Activated CD4-positive, alpha-beta memory T cell treated with anti-CD3 and anti-CD28 coated beads for 36 hours (primary cell): Measurements from ENCODE around the gene ASTN2. TPM values are rescaled to one million over a fixed set of nuclear protein-coding genes. Genes with fewer than 3 reads are reported as not detected.

ENCODE experiments used
- CTCF ChIA-PET: fragments of 350-600 bp; sonication (Branson Sonifier 250); formaldehyde crosslinking; loops from one replicate; lab custom pipeline; 2021; ENCODE audit warnings: antibody characterized with exemption, inconsistent platforms; lab: Charles Lee
- POLR2A ChIA-PET: fragments of 350-600 bp; sonication (Branson Sonifier 250); formaldehyde crosslinking; loops from one replicate; lab custom pipeline; 2021; ENCODE audit warnings: antibody characterized with exemption; lab: Charles Lee
- DNase-seq: peaks from one replicate; pipeline ENCODE4 v3.0.0-alpha.2; 2020
- H3K27ac Mint-ChIP-seq: one replicate; pipeline ENCODE4 v1.8.0; 2021; ENCODE audit warnings: mixed read lengths
- H3K27me3 Mint-ChIP-seq: one replicate; pipeline ENCODE4 v1.8.0; 2021; ENCODE audit warnings: mixed read lengths
- H3K36me3 Mint-ChIP-seq: one replicate; pipeline ENCODE4 v1.8.0; 2021; ENCODE audit warnings: mixed read lengths
- H3K4me1 Mint-ChIP-seq: one replicate; pipeline ENCODE4 v1.8.0; 2021; ENCODE audit warnings: low read depth, mixed read lengths
- H3K4me3 Mint-ChIP-seq: one replicate; pipeline ENCODE4 v1.8.0; 2021; ENCODE audit warnings: mild to moderate bottlenecking, mixed read lengths
- H3K9me3 Mint-ChIP-seq: one replicate; pipeline ENCODE4 v1.8.0; 2021; ENCODE audit warnings: mixed read lengths
- intact Hi-C: fragments of 100-400 bp; cut with micrococcal nuclease; formaldehyde crosslinking; loops from one replicate; pipeline ENCODE4 v1.15.1; 2023
- total RNA-seq, 2 experiments: library from RNA; stranded (reverse); gene quantifications; one replicate each; pipeline ENCODE4 v1.2.3, GENCODE V29; 2021

ASTN2 gene
- total RNA-seq, 2 experiments from 2014 or later, result 3.3 to 3.4 TPM

DNA sequence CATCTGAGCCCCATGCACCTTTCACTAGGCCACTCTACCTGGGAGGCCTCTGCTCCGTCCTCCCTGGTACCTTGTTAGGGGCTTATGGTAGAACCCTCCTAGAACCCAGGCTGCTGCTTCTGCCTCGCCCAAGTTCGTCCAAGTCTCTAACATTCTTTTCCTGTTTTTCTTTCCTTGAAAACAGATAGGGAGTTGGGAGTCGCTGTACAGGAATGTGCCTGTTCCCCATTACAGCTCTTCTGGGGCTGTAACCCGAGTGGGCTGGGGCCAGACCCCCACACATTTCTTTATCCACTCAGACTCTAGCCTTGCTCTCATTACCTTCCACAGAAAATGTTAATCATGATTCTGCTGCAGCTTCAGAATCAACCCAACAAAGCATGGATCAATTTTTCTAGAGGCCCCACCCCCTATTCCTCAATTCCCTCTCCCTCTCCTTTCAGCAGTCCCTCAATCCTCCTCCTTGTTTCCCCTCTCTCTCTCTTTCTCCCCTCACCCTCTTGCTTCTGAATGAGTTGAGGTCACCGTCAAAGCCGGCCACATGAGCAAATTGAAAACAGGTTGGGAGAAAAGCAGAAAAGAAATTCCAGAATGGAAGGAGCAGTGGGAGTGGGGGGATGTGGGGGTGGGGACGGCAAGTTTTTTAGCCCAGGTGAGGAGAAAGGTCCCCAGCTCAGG lies 921.5 kb downstream of the ASTN2 start:
- no peak overlapping the region for H3K27ac Mint-ChIP-seq
- no peaks in the 10 kb centered on the region for H3K4me1 Mint-ChIP-seq
- DNase-seq, result no peak
- ChIA-PET CTCF (interaction anchor here (4.8 kb wide), 1 partner anchor 7 kb away, joined by 14 read pairs; no protein-coding TSS in a partner anchor), POLR2A (no interaction called here)
- intact Hi-C loops, result no loop called here
- no peak overlapping the region for H3K4me3 Mint-ChIP-seq
- no peaks in the 10 kb centered on the region for H3K27me3 Mint-ChIP-seq
- no peaks in the 10 kb centered on the region for H3K36me3 Mint-ChIP-seq
- no peaks in the 10 kb centered on the region for H3K9me3 Mint-ChIP-seq

GRCh38 chr9:116491659-116492058 lies 923.2 kb downstream of the ASTN2 start:
- no peaks in the 10 kb centered on the region for H3K27me3 Mint-ChIP-seq
- H3K27ac Mint-ChIP-seq, result no peak overlapping the region
- intact Hi-C loops, result no loop called here
- H3K4me3 Mint-ChIP-seq, result no peak overlapping the region
- ChIA-PET CTCF (no interaction called here), POLR2A (no interaction called here)
- DNase-seq, result no peak
- no peaks in the 10 kb centered on the region for H3K36me3 Mint-ChIP-seq
- H3K9me3 Mint-ChIP-seq, result no peaks in the 10 kb centered on the region
- no peaks in the 10 kb centered on the region for H3K4me1 Mint-ChIP-seq

DNA sequence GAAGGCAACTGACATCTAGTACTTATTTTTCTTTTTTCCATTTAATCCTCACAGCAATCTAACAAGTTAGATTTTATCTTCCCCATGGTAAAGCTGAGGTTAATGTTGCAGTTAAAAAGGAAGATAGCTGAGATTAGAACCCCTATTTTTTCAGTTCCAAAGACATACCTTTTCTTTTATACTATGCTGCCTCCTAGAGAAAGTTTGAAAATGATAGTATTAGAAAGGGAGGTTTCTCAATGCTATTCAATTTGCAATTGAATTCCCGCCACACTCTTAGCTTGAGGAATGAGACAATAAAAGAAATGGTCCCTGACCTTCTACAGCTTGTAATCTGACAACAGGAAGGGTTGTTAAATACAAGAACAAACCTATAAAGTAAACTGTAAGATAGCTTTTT lies 923.6 kb downstream of the ASTN2 start:
- no peaks in the 10 kb centered on the region for H3K36me3 Mint-ChIP-seq
- POLR2A ChIA-PET, result no interaction called here
- no peaks in the 10 kb centered on the region for H3K4me1 Mint-ChIP-seq
- H3K4me3 Mint-ChIP-seq, result no peak overlapping the region
- CTCF ChIA-PET, result no interaction called here
- no peaks in the 10 kb centered on the region for H3K9me3 Mint-ChIP-seq
- DNase-seq, result no peak
- H3K27me3 Mint-ChIP-seq, result no peaks in the 10 kb centered on the region
- no peak overlapping the region for H3K27ac Mint-ChIP-seq
- intact Hi-C loops, result no loop called here

DNA sequence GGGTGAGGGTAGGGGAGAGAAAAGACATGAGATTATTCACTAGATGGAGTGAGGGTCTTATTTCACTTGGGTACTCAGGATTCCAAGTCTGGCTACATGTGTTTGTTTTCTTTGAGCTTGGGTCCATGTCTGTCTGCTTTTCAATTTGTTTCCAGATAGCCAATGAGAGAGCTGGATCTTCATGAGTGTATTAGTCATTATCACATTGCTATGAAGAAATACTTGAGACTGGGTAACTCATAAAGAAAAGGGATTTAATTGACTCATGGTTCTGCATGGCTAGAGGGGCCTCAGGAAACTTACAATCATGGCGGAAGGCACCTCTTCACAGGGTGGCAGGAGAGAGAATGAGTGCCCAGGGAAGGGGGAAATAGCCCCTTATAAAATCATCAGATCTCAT lies 924.5 kb downstream of the ASTN2 start:
- no peak for DNase-seq
- Mint-ChIP-seq H3K4me1 (no peaks in the 10 kb centered on the region), H3K27ac (no peak overlapping the region), H3K9me3 (no peaks in the 10 kb centered on the region), H3K27me3 (no peaks in the 10 kb centered on the region), H3K36me3 (no peaks in the 10 kb centered on the region), H3K4me3 (no peak overlapping the region)
- intact Hi-C loops, result no loop called here
- ChIA-PET CTCF (no interaction called here), POLR2A (no interaction called here)

DNA sequence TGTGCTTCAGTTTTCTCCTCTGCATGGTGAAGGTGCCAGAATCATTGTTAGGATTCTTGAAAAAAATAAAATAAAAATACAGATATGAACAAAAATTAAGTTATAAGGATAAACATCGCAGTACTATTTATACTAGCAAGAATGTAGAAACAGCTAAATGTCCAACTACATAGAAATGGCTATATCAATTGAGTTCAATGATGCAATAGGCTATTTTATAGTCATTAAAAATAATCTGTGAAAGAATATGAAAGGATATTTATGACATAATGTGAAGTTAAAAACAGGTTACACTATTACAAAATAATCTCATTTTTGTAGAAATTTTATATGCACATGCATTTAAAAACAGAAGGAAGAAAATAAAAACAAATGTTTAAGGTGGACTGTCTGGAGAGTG lies 926.5 kb downstream of the ASTN2 start:
- H3K27ac Mint-ChIP-seq, result no peak overlapping the region
- peaks cover 6% of the 10 kb centered on the region for H3K36me3 Mint-ChIP-seq
- ChIA-PET CTCF (no interaction called here), POLR2A (no interaction called here)
- no peak for DNase-seq
- H3K4me3 Mint-ChIP-seq, result no peak overlapping the region
- no peaks in the 10 kb centered on the region for H3K27me3 Mint-ChIP-seq
- no peaks in the 10 kb centered on the region for H3K9me3 Mint-ChIP-seq
- no peaks in the 10 kb centered on the region for H3K4me1 Mint-ChIP-seq
- intact Hi-C loops, result no loop called here

- Mint-ChIP-seq H3K36me3 (peaks cover 6% of the 10 kb centered on the region), H3K4me1 (no peaks in the 10 kb centered on the region), H3K27ac (no peak overlapping the region), H3K4me3 (no peak overlapping the region), H3K27me3 (no peaks in the 10 kb centered on the region), H3K9me3 (no peaks in the 10 kb centered on the region)
- DNase-seq, result no peak
- ChIA-PET POLR2A (no interaction called here), CTCF (interaction anchor here (3.4 kb wide), 1 partner anchor 11 kb away, joined by 14 read pairs; no protein-coding TSS in a partner anchor)
- intact Hi-C loops, result no loop called here
Observed at GRCh38 chr9:116484492-116485061, 930.3 kb downstream of the ASTN2 start.

GRCh38 chr9:116483622-116484491 lies 931.0 kb downstream of the ASTN2 start:
- Mint-ChIP-seq H3K4me1 (no peaks in the 10 kb centered on the region), H3K36me3 (peaks cover 6% of the 10 kb centered on the region), H3K4me3 (no peak overlapping the region), H3K27ac (no peak overlapping the region), H3K9me3 (no peaks in the 10 kb centered on the region), H3K27me3 (no peaks in the 10 kb centered on the region)
- intact Hi-C loops, result no loop called here
- ChIA-PET CTCF (no interaction called here), POLR2A (no interaction called here)
- DNase-seq, result no peak

DNA sequence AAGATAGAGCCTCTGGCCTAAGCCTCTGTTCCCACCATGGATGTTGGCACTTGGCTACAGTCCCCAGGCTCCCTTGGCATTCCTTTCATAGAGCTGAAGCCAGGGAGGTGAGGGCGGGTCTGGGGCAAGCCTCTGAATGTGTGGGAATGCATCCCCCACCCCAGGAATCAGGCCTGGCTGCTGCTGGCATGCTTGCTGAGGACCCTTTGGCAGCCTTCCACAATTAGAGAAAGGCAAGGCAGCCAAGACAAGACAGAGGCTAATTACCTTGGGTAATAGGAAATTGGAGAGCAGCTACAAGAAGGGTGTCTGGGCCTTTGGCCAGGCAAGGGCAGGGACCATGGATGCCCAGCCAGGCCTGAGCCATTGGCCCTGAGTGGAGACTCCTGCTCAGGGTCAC lies 932.1 kb downstream of the ASTN2 start:
- CTCF ChIA-PET, result no interaction called here
- POLR2A ChIA-PET, result no interaction called here

DNA sequence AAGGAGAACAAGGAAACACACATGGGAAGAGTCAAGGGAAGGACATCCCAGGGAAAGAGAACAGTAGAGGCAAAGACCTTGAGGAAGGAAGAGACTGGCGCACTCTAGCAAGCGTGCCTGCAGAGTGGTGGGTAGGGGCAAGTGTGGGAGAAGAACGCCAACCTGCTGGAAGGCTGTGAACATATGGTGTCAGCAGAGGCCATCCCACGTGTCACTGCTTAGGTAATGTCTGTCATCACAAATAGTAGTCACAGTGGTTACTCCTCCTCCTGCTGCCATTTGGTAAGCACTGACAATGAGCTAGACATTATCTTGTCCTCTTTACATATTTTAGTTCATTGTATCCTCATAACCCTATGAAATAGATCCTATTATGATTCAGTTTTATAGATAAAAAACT lies 934.2 kb downstream of the ASTN2 start:
- Mint-ChIP-seq H3K9me3 (no peaks in the 10 kb centered on the region), H3K4me1 (no peaks in the 10 kb centered on the region), H3K27ac (no peak overlapping the region), H3K27me3 (no peaks in the 10 kb centered on the region), H3K36me3 (peaks cover 18% of the 10 kb centered on the region), H3K4me3 (no peak overlapping the region)
- no peak for DNase-seq
- ChIA-PET POLR2A (no interaction called here), CTCF (no interaction called here)
- intact Hi-C loops, result no loop called here

More for the DNA sequence above, 932.1 kb downstream of the ASTN2 start:
- H3K36me3 Mint-ChIP-seq, result peaks cover 6% of the 10 kb centered on the region
- no peak for DNase-seq
- H3K9me3 Mint-ChIP-seq, result no peaks in the 10 kb centered on the region
- H3K4me3 Mint-ChIP-seq, result no peak overlapping the region
- no peaks in the 10 kb centered on the region for H3K27me3 Mint-ChIP-seq
- no peaks in the 10 kb centered on the region for H3K4me1 Mint-ChIP-seq
- intact Hi-C loops, result no loop called here
- no peak overlapping the region for H3K27ac Mint-ChIP-seq

GRCh38 chr9:116479967-116480366 lies 934.9 kb downstream of the ASTN2 start:
- POLR2A ChIA-PET, result no interaction called here
- H3K36me3 Mint-ChIP-seq, result peaks cover 19% of the 10 kb centered on the region
- H3K9me3 Mint-ChIP-seq, result no peaks in the 10 kb centered on the region
- no peaks in the 10 kb centered on the region for H3K4me1 Mint-ChIP-seq
- H3K4me3 Mint-ChIP-seq, result no peak overlapping the region
- intact Hi-C loops, result no loop called here
- no peaks in the 10 kb centered on the region for H3K27me3 Mint-ChIP-seq
- no peak overlapping the region for H3K27ac Mint-ChIP-seq
- DNase-seq, result no peak
- CTCF ChIA-PET, result no interaction called here

DNA sequence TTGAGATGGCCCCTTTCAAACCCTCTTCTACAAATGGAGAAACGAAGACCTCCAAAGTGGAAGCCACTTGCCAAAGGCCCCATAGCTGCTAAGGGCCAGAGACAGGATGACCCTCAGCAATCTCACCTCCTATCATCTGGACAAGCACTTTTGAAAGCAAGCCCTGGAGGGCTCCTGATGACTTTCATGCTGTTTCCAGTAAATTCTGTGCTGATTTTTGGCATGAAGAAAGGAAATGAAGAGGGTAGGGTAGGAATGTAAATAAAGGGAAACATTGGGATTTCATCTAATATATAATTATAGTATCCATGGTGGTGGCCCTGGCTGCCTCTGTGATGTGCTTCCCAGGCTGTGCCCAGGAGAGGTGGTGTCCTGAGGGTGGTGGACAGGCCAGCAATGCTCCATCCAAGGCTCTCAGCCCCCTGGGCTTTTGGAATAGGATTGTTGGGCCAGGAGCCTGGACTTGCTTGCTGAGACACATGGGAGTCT lies 935.8 kb downstream of the ASTN2 start:
- ChIA-PET POLR2A (no interaction called here), CTCF (no interaction called here)
- peaks cover 12% of the 10 kb centered on the region for H3K36me3 Mint-ChIP-seq
- no peaks in the 10 kb centered on the region for H3K9me3 Mint-ChIP-seq
- no peak overlapping the region for H3K27ac Mint-ChIP-seq
- no peak for DNase-seq
- intact Hi-C loops, result no loop called here
- H3K27me3 Mint-ChIP-seq, result no peaks in the 10 kb centered on the region
- no peak overlapping the region for H3K4me3 Mint-ChIP-seq
- H3K4me1 Mint-ChIP-seq, result no peaks in the 10 kb centered on the region

DNA sequence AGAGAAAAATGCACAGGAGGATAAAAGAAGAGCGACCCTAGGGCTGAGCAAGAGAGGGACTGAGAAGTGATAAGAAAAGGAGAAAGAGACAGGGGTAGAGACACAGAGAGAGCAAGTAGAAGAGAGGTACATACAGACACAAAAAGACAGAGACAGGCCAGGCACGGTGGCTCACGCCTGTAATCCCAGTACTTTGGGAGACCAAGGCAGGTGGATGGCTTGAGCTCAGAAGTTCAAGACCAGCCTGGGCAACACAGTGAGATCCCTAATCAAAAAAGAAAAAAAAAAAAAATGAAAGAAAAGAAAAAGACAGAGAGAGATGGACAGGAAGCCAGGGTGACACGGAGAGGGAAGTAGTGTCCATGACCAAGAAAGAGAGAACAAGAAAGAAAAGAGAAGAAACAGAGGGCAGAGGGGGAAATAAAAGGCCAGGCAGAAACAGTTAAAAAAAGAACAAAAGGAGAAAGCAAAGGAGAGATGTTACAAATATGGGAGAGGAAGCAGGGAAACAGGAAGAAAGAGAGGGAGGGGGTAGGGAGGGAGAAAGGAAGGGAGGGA lies 937.2 kb downstream of the ASTN2 start:
- no peak overlapping the region for H3K4me3 Mint-ChIP-seq
- no peaks in the 10 kb centered on the region for H3K27me3 Mint-ChIP-seq
- intact Hi-C loops, result no loop called here
- H3K9me3 Mint-ChIP-seq, result no peaks in the 10 kb centered on the region
- no peak for DNase-seq
- H3K4me1 Mint-ChIP-seq, result no peaks in the 10 kb centered on the region
- H3K27ac Mint-ChIP-seq, result no peak overlapping the region
- ChIA-PET CTCF (no interaction called here), POLR2A (no interaction called here)
- H3K36me3 Mint-ChIP-seq, result peaks cover 14% of the 10 kb centered on the region
